ENCODE results near the gene DMRTC2. TPM values are rescaled to one million over a fixed set of nuclear protein-coding genes. Genes with fewer than 3 reads are reported as not detected.

Gene DMRTC2
- total RNA-seq, 3 donors from 2014 or later = not detected

DNA sequence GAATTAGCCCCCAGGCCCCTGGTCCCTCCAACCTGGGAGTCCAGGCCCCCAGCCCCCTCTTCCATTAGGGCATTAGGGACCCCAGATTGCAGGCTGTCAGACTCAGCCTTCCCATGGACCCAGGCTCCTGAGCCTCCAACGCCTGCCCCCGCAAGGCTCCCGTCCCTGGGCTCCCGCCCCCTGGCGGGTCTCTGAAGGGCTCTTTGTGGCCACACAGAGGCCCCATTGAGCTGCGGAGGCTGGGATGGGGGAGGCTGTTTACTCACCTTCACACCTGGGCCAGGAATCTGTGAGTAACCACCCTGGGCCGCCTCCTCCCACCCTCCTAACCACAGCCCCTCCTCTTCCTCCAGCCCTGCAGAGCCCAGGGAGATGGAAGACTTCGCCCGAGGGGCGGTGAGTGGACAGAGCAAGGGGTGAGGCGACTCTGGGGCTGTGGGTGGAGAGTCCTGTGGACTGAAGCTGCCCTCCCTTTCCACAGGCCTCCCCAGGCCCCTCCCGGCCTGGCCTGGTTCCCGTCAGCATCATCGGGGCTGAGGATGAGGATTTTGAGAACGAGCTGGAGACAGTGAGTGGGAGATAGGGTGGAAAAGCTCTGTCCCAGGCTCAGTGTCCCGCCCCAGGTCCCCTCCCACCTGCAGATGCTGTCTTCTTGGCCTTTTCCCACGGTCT lies 43.0 kb downstream of the DMRTC2 start:
- peak overlapping the region in 2 of 3 donors; percentile 10 to 41 for H3K4me3 ChIP-seq
- H3K9me3 ChIP-seq = no peaks in the 10 kb centered on the region
- peaks cover 0 to 6% of the 10 kb centered on the region in 2 donors for H3K4me1 ChIP-seq
- peak overlapping the region; percentile 65 to 81 for H3K27ac ChIP-seq
- TF ChIP-seq, protein P1, sequence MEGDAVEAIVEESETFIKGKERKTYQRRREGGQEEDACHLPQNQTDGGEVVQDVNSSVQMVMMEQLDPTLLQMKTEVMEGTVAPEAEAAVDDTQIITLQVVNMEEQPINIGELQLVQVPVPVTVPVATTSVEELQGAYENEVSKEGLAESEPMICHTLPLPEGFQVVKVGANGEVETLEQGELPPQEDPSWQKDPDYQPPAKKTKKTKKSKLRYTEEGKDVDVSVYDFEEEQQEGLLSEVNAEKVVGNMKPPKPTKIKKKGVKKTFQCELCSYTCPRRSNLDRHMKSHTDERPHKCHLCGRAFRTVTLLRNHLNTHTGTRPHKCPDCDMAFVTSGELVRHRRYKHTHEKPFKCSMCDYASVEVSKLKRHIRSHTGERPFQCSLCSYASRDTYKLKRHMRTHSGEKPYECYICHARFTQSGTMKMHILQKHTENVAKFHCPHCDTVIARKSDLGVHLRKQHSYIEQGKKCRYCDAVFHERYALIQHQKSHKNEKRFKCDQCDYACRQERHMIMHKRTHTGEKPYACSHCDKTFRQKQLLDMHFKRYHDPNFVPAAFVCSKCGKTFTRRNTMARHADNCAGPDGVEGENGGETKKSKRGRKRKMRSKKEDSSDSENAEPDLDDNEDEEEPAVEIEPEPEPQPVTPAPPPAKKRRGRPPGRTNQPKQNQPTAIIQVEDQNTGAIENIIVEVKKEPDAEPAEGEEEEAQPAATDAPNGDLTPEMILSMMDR (IDR thresholded peaks at IDR 0.05) = peak in 1 of 3 donors; percentile 21
- TF ChIP-seq POLR2A (IDR thresholded peaks at IDR 0.05) (no peak), POLR2AphosphoS5 (IDR thresholded peaks at IDR 0.05) (no peak)
- DNase-seq (ENCODE audit: low spot score in 2 of 2) = peak in 1 of 2 donors; percentile 63
- no peaks in the 10 kb centered on the region for H3K27me3 ChIP-seq
- H3K36me3 ChIP-seq = no peaks in the 10 kb centered on the region
- intact Hi-C loops (cut with DNase I; ENCODE audit: low total_unique reads) = no loop called here

GRCh38 chr19:41888926-41889325 lies 44.1 kb downstream of the DMRTC2 start:
- DNase-seq (ENCODE audit: low spot score in 2 of 2) = no peak
- H3K27me3 ChIP-seq = no peaks in the 10 kb centered on the region
- peaks cover 0 to 6% of the 10 kb centered on the region in 2 donors for H3K4me1 ChIP-seq
- TF ChIP-seq POLR2A (IDR thresholded peaks at IDR 0.05) (no peak), POLR2AphosphoS5 (IDR thresholded peaks at IDR 0.05) (no peak)
- TF ChIP-seq, protein P1 (IDR thresholded peaks at IDR 0.05) = no peak
- intact Hi-C loops (cut with DNase I; ENCODE audit: low total_unique reads) = no loop called here
- H3K36me3 ChIP-seq = no peaks in the 10 kb centered on the region
- H3K27ac ChIP-seq = no peak overlapping the region
- H3K4me3 ChIP-seq = no peak overlapping the region
- H3K9me3 ChIP-seq = no peaks in the 10 kb centered on the region

DNA sequence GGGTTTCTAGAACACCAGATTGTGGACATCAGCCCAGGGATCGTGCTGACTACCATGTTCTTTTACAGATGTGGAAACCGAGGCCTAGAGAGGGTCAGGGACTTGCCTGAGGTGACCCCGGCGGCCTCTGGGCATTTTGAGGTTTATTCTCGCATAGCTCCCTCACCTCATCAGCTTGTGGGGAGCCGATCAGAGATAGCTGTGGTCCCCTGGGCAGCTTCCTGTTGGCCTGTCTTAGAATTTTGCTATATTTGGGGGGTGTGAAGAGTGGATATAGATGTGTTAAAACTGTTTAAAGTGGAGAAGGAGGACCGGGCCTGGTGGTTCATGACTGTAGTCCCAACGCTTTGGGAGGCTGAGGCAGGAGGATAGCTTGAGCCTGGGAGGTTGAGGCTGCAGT lies 45.1 kb downstream of the DMRTC2 start:
- Histone ChIP-seq H3K27me3 (no peaks in the 10 kb centered on the region), H3K4me3 (no peak overlapping the region), H3K4me1 (peaks cover 0 to 4% of the 10 kb centered on the region in 2 donors), H3K9me3 (no peaks in the 10 kb centered on the region), H3K36me3 (no peaks in the 10 kb centered on the region), H3K27ac (no peak overlapping the region)
- TF ChIP-seq, protein P1 (IDR thresholded peaks at IDR 0.05) = no peak
- no peak for TF ChIP-seq POLR2AphosphoS5 (IDR thresholded peaks at IDR 0.05)
- no peak for TF ChIP-seq POLR2A (IDR thresholded peaks at IDR 0.05)
- intact Hi-C loops (cut with DNase I; ENCODE audit: low total_unique reads) = no loop called here
- DNase-seq (ENCODE audit: low spot score in 2 of 2) = no peak

DNA sequence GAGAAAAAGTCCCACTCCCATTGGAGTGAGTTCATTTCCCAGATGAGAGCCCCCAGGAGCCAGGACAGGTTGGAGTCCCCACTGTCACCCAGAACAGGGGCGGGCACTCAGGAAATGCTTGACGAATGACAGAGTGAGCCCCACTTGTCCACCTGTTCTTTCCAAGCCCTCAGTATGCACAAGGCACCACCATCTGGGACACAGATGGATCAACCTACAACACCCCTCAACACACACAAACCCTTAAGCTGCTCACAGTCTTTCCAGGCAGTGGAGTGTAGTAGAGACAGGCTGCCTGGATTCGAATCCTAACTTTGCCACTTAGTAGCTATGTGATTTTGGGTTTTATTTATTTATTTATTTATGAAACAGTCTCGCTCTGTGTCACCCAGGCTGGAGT lies 46.1 kb downstream of the DMRTC2 start:
- no peaks in the 10 kb centered on the region for H3K27me3 ChIP-seq
- no peak for TF ChIP-seq POLR2AphosphoS5 (IDR thresholded peaks at IDR 0.05)
- no peak for TF ChIP-seq POLR2A (IDR thresholded peaks at IDR 0.05)
- TF ChIP-seq, protein P1 (IDR thresholded peaks at IDR 0.05) = no peak
- no peak for DNase-seq (ENCODE audit: low spot score in 2 of 2)
- H3K36me3 ChIP-seq = no peaks in the 10 kb centered on the region
- H3K9me3 ChIP-seq = no peaks in the 10 kb centered on the region
- no peaks in the 10 kb centered on the region for H3K4me1 ChIP-seq
- no peak overlapping the region for H3K4me3 ChIP-seq
- H3K27ac ChIP-seq = no peak overlapping the region
- intact Hi-C loops (cut with DNase I; ENCODE audit: low total_unique reads) = no loop called here

DNA sequence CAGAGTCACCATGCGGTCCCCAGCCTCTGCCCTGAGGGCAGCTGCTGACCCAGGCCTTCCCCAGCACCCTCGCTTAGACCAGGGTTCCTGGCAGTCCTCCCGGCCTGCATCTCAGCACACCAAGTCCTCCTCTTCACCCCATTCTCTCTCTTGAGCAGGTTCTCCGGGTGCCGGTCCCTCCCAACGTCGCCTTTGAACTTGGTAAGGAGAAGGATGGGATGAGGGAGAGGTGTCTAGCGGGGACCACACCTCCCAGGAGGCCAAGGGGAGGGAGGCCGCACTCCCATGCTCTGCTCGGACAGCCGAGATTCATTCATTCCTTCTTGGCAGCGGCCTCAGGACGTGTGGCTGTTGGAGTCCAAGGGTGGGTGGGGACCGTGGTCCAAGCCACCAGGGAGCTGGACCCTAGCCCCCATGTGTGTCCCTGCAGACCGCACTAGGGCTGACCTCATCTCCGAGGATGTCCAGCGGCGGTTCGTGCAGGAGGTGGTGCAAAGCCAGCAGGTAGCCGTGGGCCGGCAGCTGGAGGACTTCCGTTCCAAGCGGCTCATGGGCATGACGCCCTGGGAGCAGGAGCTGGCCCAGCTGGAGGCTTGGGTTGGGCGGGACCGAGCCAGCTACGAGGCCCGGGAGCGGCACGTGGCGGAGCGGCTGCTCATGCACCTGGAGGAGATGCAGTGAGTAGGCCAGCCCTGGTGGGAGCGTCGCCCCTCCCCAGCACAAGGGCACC lies 47.5 kb downstream of the DMRTC2 start:
- DNase-seq (ENCODE audit: low spot score in 2 of 2) = no peak
- H3K27ac ChIP-seq = no peak overlapping the region
- intact Hi-C loops (cut with DNase I; ENCODE audit: low total_unique reads) = loop anchor here (1.0 kb wide), 1 partner anchor 37 kb away; no protein-coding TSS in a partner anchor
- H3K4me1 ChIP-seq = no peaks in the 10 kb centered on the region
- H3K36me3 ChIP-seq = no peaks in the 10 kb centered on the region
- no peaks in the 10 kb centered on the region for H3K27me3 ChIP-seq
- no peak overlapping the region for H3K4me3 ChIP-seq
- TF ChIP-seq POLR2A (IDR thresholded peaks at IDR 0.05) = no peak
- TF ChIP-seq POLR2AphosphoS5 (IDR thresholded peaks at IDR 0.05) = no peak
- TF ChIP-seq, protein P1 (IDR thresholded peaks at IDR 0.05) = no peak
- H3K9me3 ChIP-seq = no peaks in the 10 kb centered on the region
